ENCODE results near the gene SMC1B. TPM values are rescaled to one million over a fixed set of nuclear protein-coding genes. Genes with fewer than 3 reads are reported as not detected.

The SMC1B gene
- total and polyA plus RNA-seq, 8 donors: 0.06 TPM; not detected in 7

GRCh38 chr22:45429424-45429823 lies 16.0 kb upstream of the SMC1B start:
- Histone ChIP-seq H3K27me3 (no peaks in the 10 kb centered on the region), H3K27ac (no peak overlapping the region), H3K4me3 (no peak overlapping the region), H3K9me3 (no peaks in the 10 kb centered on the region), H3K36me3 (no peaks in the 10 kb centered on the region), H3K4me1 (no peaks in the 10 kb centered on the region)
- 80 to 93% methylated on average over 10 of the region's 10 CpGs for WGBS, 2 donors
- DNase-seq (peak in 1 of 6 donors; percentile 54), FAIRE-seq (no peak), ATAC-seq (no peak)
- TF ChIP-seq CTCF (IDR thresholded peaks at IDR 0.05): no peak
- intact Hi-C loops (cut with DNase I): loop anchor here in 2 of 3 donors (5.0 kb wide), 1 partner anchor 157 kb away; no protein-coding TSS in a partner anchor

GRCh38 chr22:45428391-45429385 lies 15.3 kb upstream of the SMC1B start:
- 78 to 86% methylated on average over 19 of the region's 19 CpGs for WGBS, 2 donors
- peak in 1 of 6 donors; percentile 31 for DNase-seq

GRCh38 chr22:45427114-45427513 lies 13.7 kb upstream of the SMC1B start:
- intact Hi-C loops (cut with DNase I): loop anchor here in 2 of 3 donors (5.0 kb wide), 1 partner anchor 155 kb away; no protein-coding TSS in a partner anchor
- DNase-seq (no peak), ATAC-seq (no peak), FAIRE-seq (no peak)
- no peak overlapping the region for H3K27ac ChIP-seq
- 66 to 71% methylated on average over 2 of the region's 2 CpGs for WGBS, 2 donors
- no peaks in the 10 kb centered on the region for H3K36me3 ChIP-seq
- H3K4me3 ChIP-seq: no peak overlapping the region
- TF ChIP-seq CTCF (IDR thresholded peaks at IDR 0.05): no peak
- no peaks in the 10 kb centered on the region for H3K9me3 ChIP-seq
- H3K27me3 ChIP-seq: no peaks in the 10 kb centered on the region
- H3K4me1 ChIP-seq: no peaks in the 10 kb centered on the region

More at GRCh38 chr22:45428391-45429385, 15.3 kb upstream of the SMC1B start:
- FAIRE-seq (no peak), ATAC-seq (no peak)
- no peaks in the 10 kb centered on the region for H3K27me3 ChIP-seq
- H3K36me3 ChIP-seq: no peaks in the 10 kb centered on the region
- intact Hi-C loops (cut with DNase I): loop anchor here in 2 of 3 donors (5.0 kb wide), 1 partner anchor 156 kb away; no protein-coding TSS in a partner anchor
- no peak overlapping the region for H3K27ac ChIP-seq
- no peak overlapping the region for H3K4me3 ChIP-seq
- TF ChIP-seq CTCF (IDR thresholded peaks at IDR 0.05): no peak
- H3K9me3 ChIP-seq: no peaks in the 10 kb centered on the region
- H3K4me1 ChIP-seq: no peaks in the 10 kb centered on the region

- H3K4me1 ChIP-seq: no peaks in the 10 kb centered on the region
- no peak for TF ChIP-seq CTCF (IDR thresholded peaks at IDR 0.05)
- no peak overlapping the region for H3K4me3 ChIP-seq
- FAIRE-seq: no peak
- H3K27me3 ChIP-seq: no peaks in the 10 kb centered on the region
- no peak for DNase-seq
- 93 to 97% methylated on average over 9 of the region's 9 CpGs for WGBS, 2 donors
- H3K9me3 ChIP-seq: no peaks in the 10 kb centered on the region
- H3K27ac ChIP-seq: no peak overlapping the region
- intact Hi-C loops (cut with DNase I): loop anchor here in 2 of 3 donors (5.0 kb wide), 1 partner anchor 154 kb away; no protein-coding TSS in a partner anchor
- H3K36me3 ChIP-seq: no peaks in the 10 kb centered on the region
- no peak for ATAC-seq
These were observed 13.0 kb upstream of the SMC1B start for GRCh38 chr22:45426387-45426786.
